Peyer's patch (tissue), 4 donors: ENCODE results near the gene FOXJ1. TPM values are rescaled to one million over a fixed set of nuclear protein-coding genes. Genes with fewer than 3 reads are reported as not detected.

ENCODE experiments used
- DNase-seq, 3 donors: peaks; one replicate each; pipeline ENCODE4 v3.0.0-alpha.2; 2017 to 2019
- H3K27ac ChIP-seq, 4 donors: fragments of 200-600 bp; sonication (generic); one replicate each; pipeline ENCODE4 v1.5.1; 2016 to 2019
- H3K27me3 ChIP-seq, 2 donors: fragments of 200-600 bp; sonication (generic); one replicate each; pipeline ENCODE4 v1.5.1; 2019
- H3K36me3 ChIP-seq, 3 donors: fragments of 200-600 bp; sonication (generic); one replicate each; pipeline ENCODE4 v1.5.1; 2016 to 2019
- H3K4me1 ChIP-seq, 4 donors: fragments of 200-600 bp; sonication (generic); one replicate each; pipeline ENCODE4 v1.5.1; 2016 to 2019
- H3K4me3 ChIP-seq, 4 donors: fragments of 200-600 bp; sonication (generic); 1 replicate in 3 of 4; 2 replicates in 1 of 4; pipeline ENCODE4 v1.5.1; 2016 to 2019; ENCODE audit warnings: mild to moderate bottlenecking in 1 of 4
- H3K9me3 ChIP-seq, 4 donors: fragments of 200-600 bp; sonication (generic); one replicate each; pipeline ENCODE4 v1.5.1; 2016 to 2019; ENCODE audit warnings: mild to moderate bottlenecking in 1 of 4
- POLR2A ChIP-seq, 2 donors: fragments of 450-650 bp; IDR thresholded peaks; one replicate each; pipeline ENCODE4 v1.5.1; 2017; ENCODE audit warnings: antibody characterized with exemption in 2 of 2, mild to moderate bottlenecking in 2 of 2, moderate library complexity in 2 of 2
- small RNA-seq, 2 donors: library from RNA; depleted of rRNA; stranded (forward); fragments of <200 nt; gene quantifications; one replicate each; pipeline ENCODE3, GENCODE V24; 2016
- total RNA-seq, 4 donors: library from RNA; depleted of rRNA; stranded (reverse); fragments of >200 nt; gene quantifications; one replicate each; pipeline ENCODE4 v1.1.0, GENCODE V29; 2016
- TF ChIP-seq, protein P1 (sequence below), 6 experiments: fragments of 450-650 bp in 4 of 6; fragments of 200-600 bp in 2 of 6; sonication (generic) in 1 of 6; IDR thresholded peaks; one replicate each; pipeline ENCODE4 v1.5.1; 2017 to 2019; ENCODE audit warnings: antibody characterized with exemption in 6 of 6, mild to moderate bottlenecking in 3 of 6, moderate library complexity in 1 of 6

FOXJ1 gene
- total RNA-seq, 4 donors from 2014 or later: not detected

DNA sequence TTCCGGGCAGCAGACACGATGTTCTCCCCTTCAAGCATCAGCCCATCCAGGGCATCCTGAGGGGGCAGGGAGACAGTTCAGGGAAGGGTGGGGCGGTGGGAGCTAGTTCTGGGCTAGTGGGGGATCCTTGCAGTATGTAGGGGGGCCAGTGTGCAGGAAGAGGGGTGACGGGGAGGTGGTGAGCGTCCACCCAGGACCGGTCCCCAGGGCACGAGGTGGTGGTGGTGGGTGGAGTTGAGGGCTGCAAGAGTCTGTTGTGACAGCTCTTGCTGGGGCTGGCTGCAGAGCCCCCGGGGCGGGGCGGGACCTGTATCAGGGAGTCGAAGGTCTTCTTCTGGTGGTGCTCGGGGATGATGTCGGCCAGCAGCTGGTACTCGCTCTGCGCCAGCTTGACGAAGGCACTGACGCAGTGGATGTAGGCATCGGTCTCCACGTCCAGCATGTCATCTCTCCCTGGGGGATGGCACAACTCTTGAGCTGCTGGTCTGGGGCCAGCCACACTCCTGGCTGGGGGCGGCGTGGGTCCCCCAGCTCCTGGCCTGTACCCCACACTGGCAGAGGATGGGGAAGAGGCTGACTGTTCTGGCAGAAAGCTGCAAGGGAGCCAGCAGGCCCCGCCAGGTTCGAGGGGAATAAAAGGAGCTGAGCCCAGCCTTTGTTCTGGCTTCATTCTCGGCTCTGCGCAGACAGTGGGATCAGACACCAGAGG lies 52.0 kb downstream of the FOXJ1 start:
- Histone ChIP-seq H3K27me3 (no peaks in the 10 kb centered on the region), H3K27ac (no peak overlapping the region), H3K9me3 (no peaks in the 10 kb centered on the region), H3K4me1 (no peaks in the 10 kb centered on the region), H3K36me3 (peaks cover 0 to 96% (median 0%) of the 10 kb centered on the region in 3 donors), H3K4me3 (no peak overlapping the region)
- TF ChIP-seq, protein P1, sequence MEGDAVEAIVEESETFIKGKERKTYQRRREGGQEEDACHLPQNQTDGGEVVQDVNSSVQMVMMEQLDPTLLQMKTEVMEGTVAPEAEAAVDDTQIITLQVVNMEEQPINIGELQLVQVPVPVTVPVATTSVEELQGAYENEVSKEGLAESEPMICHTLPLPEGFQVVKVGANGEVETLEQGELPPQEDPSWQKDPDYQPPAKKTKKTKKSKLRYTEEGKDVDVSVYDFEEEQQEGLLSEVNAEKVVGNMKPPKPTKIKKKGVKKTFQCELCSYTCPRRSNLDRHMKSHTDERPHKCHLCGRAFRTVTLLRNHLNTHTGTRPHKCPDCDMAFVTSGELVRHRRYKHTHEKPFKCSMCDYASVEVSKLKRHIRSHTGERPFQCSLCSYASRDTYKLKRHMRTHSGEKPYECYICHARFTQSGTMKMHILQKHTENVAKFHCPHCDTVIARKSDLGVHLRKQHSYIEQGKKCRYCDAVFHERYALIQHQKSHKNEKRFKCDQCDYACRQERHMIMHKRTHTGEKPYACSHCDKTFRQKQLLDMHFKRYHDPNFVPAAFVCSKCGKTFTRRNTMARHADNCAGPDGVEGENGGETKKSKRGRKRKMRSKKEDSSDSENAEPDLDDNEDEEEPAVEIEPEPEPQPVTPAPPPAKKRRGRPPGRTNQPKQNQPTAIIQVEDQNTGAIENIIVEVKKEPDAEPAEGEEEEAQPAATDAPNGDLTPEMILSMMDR (IDR thresholded peaks at IDR 0.05): no peak
- TF ChIP-seq POLR2A (IDR thresholded peaks at IDR 0.05): no peak
- DNase-seq: no peak

DNA sequence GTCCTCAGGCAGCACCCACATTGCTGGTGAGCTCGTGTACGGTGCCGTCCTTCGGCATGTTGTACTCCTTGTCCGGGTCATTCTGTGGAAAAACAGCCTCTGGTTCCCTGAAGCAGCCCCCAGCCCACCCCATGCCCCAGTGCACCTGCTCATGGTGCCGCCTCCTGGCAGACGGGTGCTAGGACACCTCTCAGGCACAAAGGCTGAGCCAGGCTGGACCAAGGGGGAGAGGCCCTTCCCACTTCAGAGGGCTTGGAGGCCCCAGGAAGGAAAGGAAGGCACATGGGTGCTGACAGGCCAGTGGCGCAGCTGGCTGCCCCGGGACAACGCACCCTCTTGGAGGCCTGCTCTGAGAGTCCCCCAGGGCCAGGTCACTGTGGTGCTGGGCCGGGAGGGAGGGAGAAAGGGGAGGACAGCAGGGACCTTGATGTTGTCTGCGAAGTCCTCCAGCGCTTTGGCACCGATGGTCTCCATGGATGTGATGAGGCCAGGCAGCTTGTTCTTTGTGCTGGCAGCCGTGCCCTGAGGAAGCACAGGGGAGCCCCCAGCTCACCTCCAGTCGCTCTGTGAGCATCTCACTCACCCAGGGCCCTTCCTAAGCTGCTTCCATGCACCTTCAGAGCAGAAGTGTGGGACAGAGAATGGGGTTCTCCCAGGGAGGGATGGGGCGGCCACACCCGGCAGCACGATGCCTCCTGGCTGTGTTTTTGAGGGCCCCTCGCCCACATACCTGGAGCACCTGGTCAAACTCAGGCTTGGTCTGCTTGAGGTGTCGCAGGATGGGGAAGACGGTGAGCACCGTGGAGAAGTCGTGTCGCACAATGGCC lies 52.8 kb downstream of the FOXJ1 start:
- Histone ChIP-seq H3K9me3 (no peaks in the 10 kb centered on the region), H3K4me3 (no peak overlapping the region), H3K27ac (no peak overlapping the region), H3K27me3 (no peaks in the 10 kb centered on the region), H3K36me3 (peaks cover 0 to 96% (median 0%) of the 10 kb centered on the region in 3 donors), H3K4me1 (no peaks in the 10 kb centered on the region)
- TF ChIP-seq, protein P1 (IDR thresholded peaks at IDR 0.05): no peak
- no peak for TF ChIP-seq POLR2A (IDR thresholded peaks at IDR 0.05)
- DNase-seq: no peak

DNA sequence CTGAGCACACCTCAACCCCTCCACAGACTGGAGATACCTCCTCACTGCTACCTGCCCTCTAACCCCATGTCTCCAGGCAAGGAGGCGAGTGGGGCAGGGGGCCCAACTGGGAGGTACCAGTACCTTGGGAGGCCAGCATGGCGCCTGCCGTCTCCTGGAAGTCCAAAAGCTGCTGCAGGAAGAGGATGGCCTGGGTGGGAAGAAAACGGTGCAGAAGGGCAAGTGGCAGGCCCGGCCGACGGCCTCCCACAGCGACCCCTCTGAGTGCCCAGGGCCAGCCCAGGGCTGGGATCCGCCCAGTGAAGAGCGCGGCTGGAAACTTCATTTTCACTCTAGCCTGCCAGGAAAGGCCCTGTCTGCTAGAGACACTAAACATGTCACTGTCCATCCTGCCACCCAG lies 53.5 kb downstream of the FOXJ1 start:
- Histone ChIP-seq H3K4me3 (no peak overlapping the region), H3K27me3 (no peaks in the 10 kb centered on the region), H3K9me3 (no peaks in the 10 kb centered on the region), H3K4me1 (no peaks in the 10 kb centered on the region), H3K36me3 (peaks cover 0 to 96% (median 0%) of the 10 kb centered on the region in 3 donors), H3K27ac (no peak overlapping the region)
- DNase-seq: no peak
- no peak for TF ChIP-seq POLR2A (IDR thresholded peaks at IDR 0.05)
- TF ChIP-seq, protein P1 (IDR thresholded peaks at IDR 0.05): no peak

DNA sequence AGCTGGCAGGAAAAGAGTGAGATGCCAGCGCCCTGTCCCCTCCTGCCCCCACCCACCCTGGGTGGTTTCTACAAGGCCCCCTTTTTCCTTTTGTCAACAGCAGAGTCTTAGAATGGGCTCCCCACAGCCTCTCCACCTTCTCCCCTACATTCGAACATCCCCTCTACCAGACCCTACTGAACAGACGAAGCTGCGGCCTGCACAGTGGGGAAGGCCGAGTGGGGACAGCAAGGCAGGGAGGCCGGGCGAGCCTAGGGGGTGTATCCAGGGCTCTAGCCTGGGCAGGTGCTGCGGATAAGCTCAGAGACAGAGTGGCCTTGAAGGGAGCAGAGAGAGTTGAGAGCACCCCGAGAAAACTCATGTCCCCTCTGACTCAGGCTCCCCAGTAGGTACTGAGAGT lies 54.7 kb downstream of the FOXJ1 start:
- peaks cover 0 to 90% (median 0%) of the 10 kb centered on the region in 3 donors for H3K36me3 ChIP-seq
- TF ChIP-seq, protein P1 (IDR thresholded peaks at IDR 0.05): no peak
- no peak for TF ChIP-seq POLR2A (IDR thresholded peaks at IDR 0.05)
- no peaks in the 10 kb centered on the region for H3K27me3 ChIP-seq
- no peak for DNase-seq
- H3K27ac ChIP-seq: no peak overlapping the region
- H3K9me3 ChIP-seq: no peaks in the 10 kb centered on the region
- no peak overlapping the region for H3K4me3 ChIP-seq
- H3K4me1 ChIP-seq: no peaks in the 10 kb centered on the region

Small RNAs within 50 kb of the gene (small RNA-seq; reads per million reads assigned to genes)
- gene MIR6868: 0 reads per million in 2 donors

Other genes with a start within 250 kb of the FOXJ1 start
- 10 to 100 TPM; 14.0 to 22.7 (median 16.9) TPM for gene TRIM65, start 244.3 kb downstream of the FOXJ1 start, total RNA-seq
- 10 to 100 TPM; 61.1 to 95.7 (median 72.9) TPM for gene MRPL38, start 236.4 kb downstream of the FOXJ1 start, total RNA-seq
- 10 to 100 TPM in 3 of 4 donors, 1 to 10 TPM in 1; 7.2 to 47.0 (median 25.0) TPM for gene FBF1, start 200.2 kb downstream of the FOXJ1 start, total RNA-seq
- 100 to 1,000 TPM in 3 of 4 donors, 10 to 100 TPM in 1; 26.4 to 268 (median 193) TPM for gene ACOX1, start 162.1 kb downstream of the FOXJ1 start, total RNA-seq
- 10 to 100 TPM in 3 of 4 donors, not detected in 1; 15.2 to 95.1 (median 27.9) TPM for gene TEN1, start 162.0 kb downstream of the FOXJ1 start, total RNA-seq
- 10 to 100 TPM; 11.7 to 38.7 (median 23.5) TPM for gene CDK3, start 140.4 kb downstream of the FOXJ1 start, total RNA-seq
- 10 to 100 TPM; 26.4 to 87.8 (median 55.0) TPM for gene EVPL, start 113.9 kb downstream of the FOXJ1 start, total RNA-seq
- 10 to 100 TPM; 32.2 to 43.4 (median 32.6) TPM for gene SRP68, start 68.7 kb downstream of the FOXJ1 start, total RNA-seq
- under 1 TPM in 1 of 4 donors, not detected in 3; 0.95 TPM for gene GALR2, start 66.5 kb downstream of the FOXJ1 start, total RNA-seq
- not detected for gene ZACN, start 62.1 kb downstream of the FOXJ1 start, total RNA-seq
- gene EXOC7, start 37.5 kb downstream of the FOXJ1 start, total RNA-seq: 100 to 1,000 TPM; 113 to 160 (median 134) TPM
- gene RNF157, start 99.2 kb upstream of the FOXJ1 start, total RNA-seq: 100 to 1,000 TPM in 2 of 4 donors, 10 to 100 TPM in 2; 73.4 to 115 (median 106) TPM
- 10 to 100 TPM; 14.0 to 74.1 (median 50.4) TPM for gene UBALD2, start 124.1 kb upstream of the FOXJ1 start, total RNA-seq
- gene QRICH2, start 167.0 kb upstream of the FOXJ1 start, total RNA-seq: 10 to 100 TPM in 1 of 4 donors, 1 to 10 TPM in 3; 1.2 to 10.7 (median 3.1) TPM
- gene PRPSAP1, start 212.7 kb upstream of the FOXJ1 start, total RNA-seq: 100 to 1,000 TPM in 1 of 4 donors, 10 to 100 TPM in 3; 39.4 to 105 (median 70.4) TPM
- 1 to 10 TPM in 3 of 4 donors, under 1 TPM in 1; 0.53 to 5.9 (median 3.8) TPM for gene SPHK1, start 243.4 kb upstream of the FOXJ1 start, total RNA-seq